Ishikawa (cell line): ENCODE results near the gene GLUL.

Experiments used
- CREB1 ChIP-seq: IDR thresholded peaks from 2 replicates; pipeline ENCODE4 v1.6.1; 2012; ENCODE audit warnings: low read depth
- YY1 ChIP-seq: IDR thresholded peaks from 2 replicates; pipeline ENCODE4 v1.6.1; 2012; ENCODE audit warnings: low read depth
- TF ChIP-seq, protein P1 (sequence below): IDR thresholded peaks from 2 replicates; pipeline ENCODE4 v1.6.1; 2012

DNA sequence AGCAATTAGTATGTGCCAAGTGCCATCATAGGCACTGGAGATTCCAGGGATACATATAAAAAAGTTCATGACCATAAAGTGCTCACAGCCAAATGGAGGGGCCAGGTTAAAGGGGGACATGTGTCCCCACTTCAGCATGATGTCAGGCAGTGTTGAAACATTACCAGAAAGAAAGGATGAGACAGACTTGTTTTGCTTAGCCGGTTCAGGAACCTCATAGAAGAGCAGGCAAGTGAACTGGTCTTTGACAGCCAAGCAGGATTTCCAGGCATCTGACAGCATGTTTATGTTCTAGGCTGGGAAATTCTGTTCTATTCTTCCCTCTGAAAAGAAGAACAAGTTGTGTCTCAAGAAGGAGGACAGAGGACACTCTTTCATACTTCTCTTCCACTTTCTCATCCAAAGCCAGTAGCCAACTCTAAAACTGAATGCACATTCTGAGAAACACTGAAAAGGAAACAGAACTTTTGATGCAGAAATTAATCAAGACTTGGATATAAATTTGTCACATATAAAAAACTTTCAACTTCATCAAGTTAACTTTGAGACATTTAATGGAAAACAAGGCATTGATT, 39.7 kb downstream of the GLUL start:
- no peak for TF ChIP-seq YY1
- no peak for TF ChIP-seq CREB1
- TF ChIP-seq, protein P1, sequence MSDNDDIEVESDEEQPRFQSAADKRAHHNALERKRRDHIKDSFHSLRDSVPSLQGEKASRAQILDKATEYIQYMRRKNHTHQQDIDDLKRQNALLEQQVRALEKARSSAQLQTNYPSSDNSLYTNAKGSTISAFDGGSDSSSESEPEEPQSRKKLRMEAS: no peak
